Lung (tissue), 12 donors: ENCODE data around the gene LRRC4B. TPM values are rescaled to one million over a fixed set of nuclear protein-coding genes. Genes with fewer than 3 reads are reported as not detected.

Experiments
- ATAC-seq: fragments of 200-7000 bp; cut with Tn5 transposase; one replicate; pipeline ENCODE4 v1.9.1; 2020; ENCODE audit warnings: moderate number of reproducible peaks; ENCODE audit not compliant: insufficient read depth, low FRiP score
- DNase-seq, 3 donors: peaks; one replicate each; pipeline ENCODE4 v3.0.0-alpha.2; 2013 to 2017
- H3K27ac ChIP-seq, 2 donors: one replicate each; pipeline ENCODE4 v1.5.1; 2013; ENCODE audit warnings: mild to moderate bottlenecking in 2 of 2, moderate library complexity in 2 of 2, control low read depth in 1 of 2, inconsistent platforms in 1 of 2, low read depth in 1 of 2, low read length in 1 of 2
- H3K27me3 ChIP-seq, 3 donors: one replicate each; pipeline ENCODE4 v1.5.1; 2013; ENCODE audit warnings: low read length in 2 of 3; ENCODE audit not compliant: control insufficient read depth in 3 of 3, insufficient read depth in 3 of 3
- H3K36me3 ChIP-seq, 4 donors: one replicate each; pipeline ENCODE4 v1.5.1; 2013; ENCODE audit warnings: low read length in 4 of 4, mild to moderate bottlenecking in 1 of 4, moderate library complexity in 1 of 4; ENCODE audit not compliant: control insufficient read depth in 4 of 4, insufficient read depth in 4 of 4
- H3K4me1 ChIP-seq, 5 donors: one replicate each; pipeline ENCODE4 v1.5.1; 2013; ENCODE audit warnings: low read length in 5 of 5, mild to moderate bottlenecking in 2 of 5, moderate library complexity in 1 of 5; ENCODE audit not compliant: control insufficient read depth in 5 of 5, insufficient read depth in 5 of 5
- H3K4me3 ChIP-seq: one replicate; pipeline ENCODE4 v1.5.1; 2013; ENCODE audit warnings: mild to moderate bottlenecking, control low read depth, moderate library complexity
- H3K9ac ChIP-seq, 2 donors: one replicate each; pipeline ENCODE4 v1.5.1; 2013; ENCODE audit warnings: low read length in 2 of 2, control low read depth in 1 of 2; ENCODE audit not compliant: insufficient read depth in 1 of 2
- H3K9me3 ChIP-seq, 4 donors: one replicate each; pipeline ENCODE4 v1.5.1; 2013; ENCODE audit warnings: low read length in 3 of 4, mild to moderate bottlenecking in 1 of 4, moderate library complexity in 1 of 4; ENCODE audit not compliant: control insufficient read depth in 4 of 4, insufficient read depth in 3 of 4
- WGBS, 2 donors: extraction: QIAGEN DNeasy Blood & Tissue Kit; methylation state at CpG; one replicate each; pipeline ENCODE4 v1.1.7; 2013; 5-methylcytosine and 5-hydroxymethylcytosine counted together
- polyA plus RNA-seq, 2 donors: library from polyadenylated mRNA; stranded (reverse); fragments of 200-250 nt; gene quantifications; one replicate each; pipeline ENCODE4 v1.2.1, GENCODE V29; 2013
- total RNA-seq, 2 donors: library from RNA; depleted of rRNA in 1 of 2; stranded (reverse); fragments of >200 nt in 1 of 2; gene quantifications; one replicate each; pipeline ENCODE4 v1.2.1, GENCODE V29; 2014 to 2021
- TF ChIP-seq, protein P1 (sequence below): IDR thresholded peaks from 2 replicates; pipeline ENCODE4 v1.5.1; 2012; ENCODE audit warnings: mild to moderate bottlenecking; ENCODE audit errors: control extremely low read depth, extremely low read depth
- donor health status: control.
- donor health status: control.
- donor health status: Bipolar disorder and iron deficiency.
- donor health status: healthy.
- donor health status: DM: yes; HTN: yes; CAD: no.

The LRRC4B gene
- total and polyA plus RNA-seq, 4 donors: 1.7 to 10.8 (median 2.7) TPM

DNA sequence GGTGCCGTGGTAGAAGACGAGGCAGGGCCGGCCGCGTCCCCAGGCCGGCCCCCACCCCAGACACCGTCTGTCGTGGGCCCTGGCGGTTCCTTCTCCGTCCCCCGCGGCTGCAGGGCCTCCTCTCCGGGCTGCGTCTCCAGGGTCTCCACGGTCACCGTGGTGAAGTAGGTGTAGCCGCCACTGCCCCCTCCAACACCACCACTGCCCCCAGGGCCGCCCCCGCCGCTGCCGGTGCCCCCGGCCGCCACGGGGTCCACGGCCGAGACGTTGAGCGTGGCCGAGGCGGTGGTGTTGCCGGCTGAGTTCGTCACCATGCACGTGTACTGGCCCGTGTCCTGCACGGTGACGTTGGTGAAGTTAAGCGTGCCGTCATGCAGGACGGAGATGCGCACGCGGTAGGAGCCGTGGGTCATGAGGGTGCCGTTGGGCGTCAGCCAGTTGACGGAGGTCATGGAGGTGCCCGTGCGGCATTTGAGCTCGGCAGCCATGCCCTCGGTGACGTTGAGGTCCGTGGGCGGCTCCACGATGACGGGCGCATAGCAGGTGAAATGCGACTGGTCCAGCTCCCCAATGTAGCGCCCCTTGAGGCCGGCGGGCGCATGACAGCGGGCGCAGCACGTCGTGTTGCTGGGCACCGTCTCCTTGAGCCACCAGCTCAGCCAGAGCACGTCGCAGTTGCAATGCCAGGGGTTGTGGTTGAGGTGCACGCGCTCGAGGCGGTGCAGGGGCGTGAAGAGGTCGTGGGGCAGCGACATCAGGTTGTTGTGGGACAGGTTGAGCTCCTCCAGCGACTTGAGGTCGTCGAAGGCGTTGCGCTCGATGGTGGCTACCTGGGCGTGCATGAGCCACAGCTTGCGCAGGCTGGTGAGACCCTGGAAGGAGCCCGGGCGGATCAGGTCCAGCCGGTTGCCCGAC is 49.9 kb downstream of the LRRC4B start:
- no peak for ATAC-seq
- Histone ChIP-seq H3K36me3 (peaks cover 0 to 6% (median 0%) of the 10 kb centered on the region in 4 donors), H3K27ac (no peak overlapping the region), H3K4me1 (no peaks in the 10 kb centered on the region), H3K4me3 (no peak overlapping the region), H3K27me3 (no peaks in the 10 kb centered on the region), H3K9ac (no peak overlapping the region), H3K9me3 (peaks cover 0 to 9% (median 0%) of the 10 kb centered on the region in 4 donors)
- 96% methylated on average over 85 to 87 of the region's 87 CpGs for WGBS, 2 donors
- no peak for DNase-seq
- TF ChIP-seq, protein P1, sequence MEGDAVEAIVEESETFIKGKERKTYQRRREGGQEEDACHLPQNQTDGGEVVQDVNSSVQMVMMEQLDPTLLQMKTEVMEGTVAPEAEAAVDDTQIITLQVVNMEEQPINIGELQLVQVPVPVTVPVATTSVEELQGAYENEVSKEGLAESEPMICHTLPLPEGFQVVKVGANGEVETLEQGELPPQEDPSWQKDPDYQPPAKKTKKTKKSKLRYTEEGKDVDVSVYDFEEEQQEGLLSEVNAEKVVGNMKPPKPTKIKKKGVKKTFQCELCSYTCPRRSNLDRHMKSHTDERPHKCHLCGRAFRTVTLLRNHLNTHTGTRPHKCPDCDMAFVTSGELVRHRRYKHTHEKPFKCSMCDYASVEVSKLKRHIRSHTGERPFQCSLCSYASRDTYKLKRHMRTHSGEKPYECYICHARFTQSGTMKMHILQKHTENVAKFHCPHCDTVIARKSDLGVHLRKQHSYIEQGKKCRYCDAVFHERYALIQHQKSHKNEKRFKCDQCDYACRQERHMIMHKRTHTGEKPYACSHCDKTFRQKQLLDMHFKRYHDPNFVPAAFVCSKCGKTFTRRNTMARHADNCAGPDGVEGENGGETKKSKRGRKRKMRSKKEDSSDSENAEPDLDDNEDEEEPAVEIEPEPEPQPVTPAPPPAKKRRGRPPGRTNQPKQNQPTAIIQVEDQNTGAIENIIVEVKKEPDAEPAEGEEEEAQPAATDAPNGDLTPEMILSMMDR: no peak

DNA sequence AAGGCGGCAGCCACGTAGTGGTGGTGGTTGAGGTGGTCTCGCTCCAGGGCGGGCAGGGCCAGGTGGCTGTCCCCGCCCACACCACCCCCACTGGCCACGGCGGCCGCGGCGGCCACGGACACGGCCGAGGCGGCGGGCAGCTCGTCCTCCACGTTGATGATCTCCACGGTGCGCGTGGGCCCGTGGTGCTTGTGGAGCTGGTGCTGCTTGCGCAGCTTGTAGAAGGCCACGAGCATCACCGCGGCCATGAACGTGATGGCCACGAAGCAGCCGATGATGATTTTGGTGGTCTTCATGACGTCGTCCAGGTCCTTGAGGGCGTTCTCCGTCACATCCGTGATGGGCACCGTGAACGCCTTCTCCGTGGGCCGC is 50.5 kb downstream of the LRRC4B start:
- ATAC-seq (no peak), DNase-seq (no peak)
- TF ChIP-seq, protein P1: no peak
- H3K4me3 ChIP-seq: no peak overlapping the region
- H3K4me1 ChIP-seq: no peaks in the 10 kb centered on the region
- H3K9me3 ChIP-seq: peaks cover 0 to 9% (median 0%) of the 10 kb centered on the region in 4 donors
- no peaks in the 10 kb centered on the region for H3K27me3 ChIP-seq
- no peak overlapping the region for H3K27ac ChIP-seq
- H3K9ac ChIP-seq: no peak overlapping the region
- peaks cover 0 to 6% (median 0%) of the 10 kb centered on the region in 4 donors for H3K36me3 ChIP-seq
- 96 to 97% methylated on average over 36 to 37 of the region's 37 CpGs for WGBS, 2 donors

DNA sequence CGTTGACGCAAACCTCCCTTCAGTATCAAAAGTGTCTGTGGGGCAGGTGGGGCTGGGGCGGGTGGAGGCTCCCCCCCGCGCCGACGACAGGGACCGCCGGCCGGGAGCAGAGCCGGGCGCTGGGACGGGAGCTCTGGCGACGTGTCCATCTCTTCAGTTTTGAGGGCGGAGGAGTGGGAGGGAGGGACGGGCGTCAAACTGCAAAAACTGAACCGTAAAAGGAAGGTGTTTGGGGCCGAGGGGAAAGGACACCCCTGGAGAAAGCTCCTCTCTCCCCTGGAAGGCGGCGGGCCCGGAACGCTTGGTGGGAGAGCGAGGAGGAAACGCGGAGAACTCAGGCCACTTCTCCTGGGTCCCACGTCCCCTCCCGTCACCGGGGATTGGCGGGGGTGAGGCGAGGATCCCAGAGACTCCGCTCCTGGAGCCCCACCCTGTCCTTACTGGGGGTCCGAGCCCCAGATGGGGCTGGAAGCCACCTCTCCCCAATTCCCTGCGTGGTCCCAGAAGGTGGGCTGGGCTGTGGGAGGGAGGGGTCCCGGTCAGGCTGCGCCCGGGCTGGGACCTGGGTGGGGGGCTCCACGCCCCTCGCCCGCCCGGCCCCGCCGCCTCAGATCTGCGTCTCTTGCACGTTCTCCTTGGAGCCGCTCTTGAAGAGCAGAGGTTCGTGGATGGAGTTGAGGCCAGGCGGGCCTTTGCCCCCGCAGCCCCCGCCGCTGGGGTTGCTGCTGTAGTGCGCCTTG is 51.1 kb downstream of the LRRC4B start:
- no peaks in the 10 kb centered on the region for H3K27me3 ChIP-seq
- no peak for DNase-seq
- H3K4me3 ChIP-seq: no peak overlapping the region
- ATAC-seq: no peak
- H3K36me3 ChIP-seq: peaks cover 0 to 6% (median 0%) of the 10 kb centered on the region in 4 donors
- H3K9me3 ChIP-seq: peaks cover 0 to 9% (median 0%) of the 10 kb centered on the region in 4 donors
- TF ChIP-seq, protein P1: no peak
- H3K9ac ChIP-seq: no peak overlapping the region
- H3K27ac ChIP-seq: no peak overlapping the region
- H3K4me1 ChIP-seq: no peaks in the 10 kb centered on the region
- 60 to 62% methylated on average over 45 to 53 of the region's 53 CpGs for WGBS, 2 donors
